ENCODE data around the gene ZBTB38.
A peak's percentile ranks its signal among the peaks of the same experiment; 100 is the strongest.

Gene ZBTB38

DNA sequence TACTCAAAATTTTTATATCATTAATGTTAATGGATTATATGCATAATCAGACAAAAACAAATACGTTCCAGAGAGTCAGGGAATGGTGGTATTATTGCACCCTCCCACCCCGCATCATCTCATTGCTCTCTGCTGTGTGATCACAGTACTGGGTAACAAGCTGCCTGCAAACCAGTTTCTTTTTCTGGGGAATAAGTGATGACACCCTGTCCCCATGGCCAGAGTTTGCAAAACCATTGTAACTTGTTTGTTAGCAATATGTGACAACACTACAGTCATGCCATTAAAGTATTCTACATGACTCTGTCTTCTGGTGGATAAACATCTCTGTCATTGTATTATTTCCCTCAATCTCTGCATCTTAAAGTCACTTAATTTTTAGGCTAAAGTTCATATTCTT is 39.5 kb downstream of the ZBTB38 start:
- TF ChIP-seq ZFX (IDR thresholded peaks at IDR 0.05; ENCODE audit: borderline replicate concordance) (no peak), CTCF (IDR thresholded peaks at IDR 0.05) (no peak)
- no peak overlapping the region for H3K27ac ChIP-seq

DNA sequence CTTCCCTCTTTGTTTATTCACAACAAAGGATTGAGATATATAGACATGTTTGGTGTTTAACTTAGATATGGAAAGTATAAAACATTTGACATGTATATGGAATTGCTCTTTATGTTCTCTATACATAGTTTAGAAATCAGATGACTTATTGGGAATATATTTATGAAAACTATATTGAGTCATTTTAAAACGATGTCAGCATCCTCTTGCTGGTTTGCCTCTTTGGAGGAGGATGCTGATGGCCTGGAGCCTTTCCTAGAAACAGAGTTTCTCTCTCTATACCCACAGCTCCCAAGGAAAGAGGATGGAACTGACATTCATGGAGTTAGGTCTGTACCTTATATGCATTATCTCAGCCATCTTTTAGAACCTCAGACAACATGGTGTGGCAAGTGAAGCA is 40.3 kb downstream of the ZBTB38 start:
- TF ChIP-seq CTCF (IDR thresholded peaks at IDR 0.05) = no peak
- no peak for TF ChIP-seq ZFX (IDR thresholded peaks at IDR 0.05; ENCODE audit: borderline replicate concordance)
- H3K27ac ChIP-seq = no peak overlapping the region

DNA sequence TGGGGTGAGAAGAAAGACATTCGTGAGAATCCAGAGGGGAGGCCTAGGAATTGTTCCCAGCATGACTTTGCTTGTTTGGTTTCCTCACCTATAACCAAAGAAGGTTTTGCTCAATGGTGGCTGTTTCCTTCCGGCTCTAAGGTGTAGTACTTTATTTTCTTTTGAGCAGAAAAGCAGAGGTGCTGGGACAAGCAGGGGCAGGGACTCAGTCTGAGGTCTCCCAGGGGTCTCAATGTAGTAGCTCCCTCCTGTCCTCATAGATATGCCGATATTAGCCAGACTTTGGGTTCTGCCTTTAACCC is 41.6 kb downstream of the ZBTB38 start:
- H3K27ac ChIP-seq = no peak overlapping the region
- TF ChIP-seq ZFX (IDR thresholded peaks at IDR 0.05; ENCODE audit: borderline replicate concordance) (no peak), CTCF (IDR thresholded peaks at IDR 0.05) (no peak)

- H3K27ac ChIP-seq = no peak overlapping the region
- TF ChIP-seq ZFX (IDR thresholded peaks at IDR 0.05; ENCODE audit: borderline replicate concordance) = no peak
- no peak for TF ChIP-seq CTCF (IDR thresholded peaks at IDR 0.05)
Measured at GRCh38 chr3:141410408-141410807, 42.1 kb downstream of the ZBTB38 start.

DNA sequence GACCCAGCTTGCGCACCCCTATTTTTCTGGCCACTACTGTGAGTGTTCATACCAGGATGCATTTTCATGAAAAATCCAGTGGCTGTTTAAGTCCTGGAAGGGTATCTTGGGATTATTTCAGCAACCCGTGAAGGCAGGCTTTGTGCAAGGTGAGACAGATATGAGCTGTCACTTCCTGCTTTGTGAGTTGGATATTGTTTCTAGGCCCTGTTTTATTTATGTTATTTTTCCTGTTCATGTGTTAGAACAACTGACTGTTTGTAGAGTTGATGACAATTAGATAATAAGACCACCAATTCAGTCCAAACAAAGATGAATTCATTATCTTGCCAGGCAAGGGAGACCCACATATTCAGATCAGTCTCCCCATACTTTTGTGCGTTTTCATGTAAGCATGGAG is 42.5 kb downstream of the ZBTB38 start:
- TF ChIP-seq ZFX (IDR thresholded peaks at IDR 0.05; ENCODE audit: borderline replicate concordance) (no peak), CTCF (IDR thresholded peaks at IDR 0.05) (no peak)
- no peak overlapping the region for H3K27ac ChIP-seq

DNA sequence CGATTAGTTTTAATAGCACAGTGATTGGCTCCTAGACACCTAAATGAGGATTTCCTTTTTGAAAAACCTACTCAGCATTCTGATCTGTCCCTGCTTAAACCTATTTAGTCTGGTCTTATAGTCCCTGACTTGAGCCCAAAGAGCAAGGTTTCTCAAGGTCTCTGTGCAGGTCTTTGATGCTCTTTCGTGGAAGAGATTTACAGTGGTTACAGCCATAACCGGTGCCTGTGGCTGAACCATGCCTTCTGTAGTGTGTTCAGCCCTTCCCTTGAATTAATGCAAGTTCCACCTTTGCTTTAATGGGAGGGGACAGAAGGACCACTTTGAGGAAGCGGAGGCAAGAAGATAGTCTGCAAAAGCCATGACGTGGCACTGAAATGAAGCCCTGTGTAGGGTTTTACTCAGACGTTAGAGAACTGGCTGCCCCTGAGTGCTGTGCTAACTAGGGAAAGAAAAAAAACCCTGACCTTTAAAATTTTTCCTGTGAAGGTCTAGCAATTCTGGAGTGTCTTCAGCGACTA is 43.0 kb downstream of the ZBTB38 start:
- H3K27ac ChIP-seq = no peak overlapping the region; the same call in 1 of the 2 replicates
- no peak for TF ChIP-seq CTCF (IDR thresholded peaks at IDR 0.05)
- no peak for TF ChIP-seq ZFX (IDR thresholded peaks at IDR 0.05; ENCODE audit: borderline replicate concordance)

- H3K27ac ChIP-seq = peak overlapping the region; percentile 45
Measured at GRCh38 chr3:141412087-141412935, 44.0 kb downstream of the ZBTB38 start.

More at GRCh38 chr3:141412087-141412935, 44.0 kb downstream of the ZBTB38 start:
- no peak for TF ChIP-seq ZFX (IDR thresholded peaks at IDR 0.05; ENCODE audit: borderline replicate concordance)
- TF ChIP-seq CTCF (IDR thresholded peaks at IDR 0.05) = no peak

Data from 22Rv1 (cell line).